IgD-negative memory B cell (primary cell): ENCODE measurements around the gene RNF5. TPM values are rescaled to one million over a fixed set of nuclear protein-coding genes. Genes with fewer than 3 reads are reported as not detected.
"Not testable (repeated sequence)": the region's sequence is repeated elsewhere in the genome, so short reads cannot be mapped to it uniquely, and the experiment has no call there.

ENCODE experiments used
- H3K27ac Mint-ChIP-seq, 3 donors: one replicate each; pipeline ENCODE4 v1.8.0; 2020 to 2022; ENCODE audit warnings: mild to moderate bottlenecking in 3 of 3, mixed read lengths in 3 of 3, moderate library complexity in 1 of 3
- H3K27me3 Mint-ChIP-seq: one replicate; pipeline ENCODE4 v1.8.0; 2021; ENCODE audit warnings: mixed read lengths
- H3K36me3 Mint-ChIP-seq: one replicate; pipeline ENCODE4 v1.8.0; 2020; ENCODE audit warnings: mild to moderate bottlenecking, mixed read lengths
- H3K4me1 Mint-ChIP-seq, 3 donors: one replicate each; pipeline ENCODE4 v1.8.0; 2020 to 2022; ENCODE audit warnings: mixed read lengths in 3 of 3, mild to moderate bottlenecking in 1 of 3
- H3K4me3 Mint-ChIP-seq, 4 donors: one replicate each; pipeline ENCODE4 v1.8.0; 2020 to 2022; ENCODE audit warnings: mild to moderate bottlenecking in 4 of 4, mixed read lengths in 4 of 4, moderate library complexity in 3 of 4
- H3K9me3 Mint-ChIP-seq, 3 donors: one replicate each; pipeline ENCODE4 v1.8.0; 2020 to 2021; ENCODE audit warnings: mixed read lengths in 3 of 3, mild to moderate bottlenecking in 1 of 3
- polyA plus RNA-seq: library from polyadenylated mRNA; unstranded; fragments of 300-500 nt; fragmentation: Illumina TruSeq; gene quantifications from one replicate; pipeline ENCODE4 v1.2.3, GENCODE V29; 2021

RNF5 gene
- polyA plus RNA-seq, 1 donor from 2014 or later = 88.8 TPM

DNA sequence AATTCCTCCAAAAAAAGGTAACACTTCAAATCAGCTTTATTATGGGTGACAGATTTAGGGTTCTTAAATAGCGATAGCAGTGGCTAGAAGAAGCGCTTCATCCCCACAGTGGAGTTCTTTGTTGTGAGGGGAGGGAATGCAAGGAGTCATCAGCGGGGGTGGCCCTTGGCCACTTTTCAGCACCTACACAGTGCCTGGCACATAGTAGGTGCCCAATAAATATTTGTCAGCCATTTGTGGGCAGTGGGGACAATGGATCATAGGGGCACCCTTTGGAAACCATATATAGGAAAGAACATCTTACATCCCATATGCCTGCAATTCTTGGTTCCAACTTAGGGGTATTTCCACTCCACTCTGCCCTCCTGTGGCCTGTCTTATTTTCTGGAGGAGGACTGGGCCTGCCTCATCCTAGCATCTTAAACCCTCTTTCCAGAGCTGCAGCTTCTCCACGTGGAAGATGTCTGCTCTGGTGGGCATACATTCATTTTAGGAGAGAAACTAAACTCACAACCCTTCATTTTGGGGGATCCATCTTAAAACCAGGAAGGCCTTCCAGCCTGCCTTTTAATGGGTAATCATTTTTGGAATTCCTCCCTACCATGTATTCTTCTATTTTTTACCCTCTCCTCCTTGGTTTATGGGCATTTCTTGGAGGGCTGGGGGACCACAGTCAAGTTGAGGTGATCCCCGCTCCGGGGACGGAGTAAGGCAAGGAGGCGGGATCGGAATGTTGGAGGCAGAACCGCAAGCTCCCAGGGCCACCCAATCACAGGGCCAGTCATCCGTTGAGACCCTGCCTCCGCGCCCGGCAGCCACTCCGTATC is 16.8 kb downstream of the RNF5 start:
- Mint-ChIP-seq H3K4me1 (peaks cover 21 to 24% (median 22%) of the 10 kb centered on the region in 3 donors), H3K36me3 (peaks cover 3% of the 10 kb centered on the region), H3K27me3 (no peaks in the 10 kb centered on the region), H3K9me3 (no peaks in the 10 kb centered on the region), H3K4me3 (peak overlapping the region; percentile 92 to 99 (median 98)), H3K27ac (peak overlapping the region; percentile 96 to 100 (median 99))

DNA sequence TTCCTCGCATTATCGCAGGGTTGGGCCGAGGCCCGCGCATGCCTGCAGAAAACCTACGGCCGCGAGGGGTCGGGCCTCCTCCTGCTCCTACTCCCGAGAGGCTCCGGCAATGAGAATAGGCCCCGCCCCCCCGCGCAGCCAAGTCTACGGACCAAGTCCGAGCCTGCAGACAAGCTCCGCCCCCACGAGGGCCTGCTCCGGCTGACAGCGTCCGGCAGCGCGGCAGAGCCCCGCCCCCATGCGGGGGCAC is 17.4 kb downstream of the RNF5 start:
- Mint-ChIP-seq H3K9me3 (no peaks in the 10 kb centered on the region), H3K36me3 (peaks cover 3% of the 10 kb centered on the region), H3K27ac (peak overlapping the region; percentile 96 to 100 (median 99)), H3K27me3 (no peaks in the 10 kb centered on the region), H3K4me3 (peak overlapping the region; percentile 92 to 99 (median 98)), H3K4me1 (peaks cover 21 to 24% (median 22%) of the 10 kb centered on the region in 3 donors)

DNA sequence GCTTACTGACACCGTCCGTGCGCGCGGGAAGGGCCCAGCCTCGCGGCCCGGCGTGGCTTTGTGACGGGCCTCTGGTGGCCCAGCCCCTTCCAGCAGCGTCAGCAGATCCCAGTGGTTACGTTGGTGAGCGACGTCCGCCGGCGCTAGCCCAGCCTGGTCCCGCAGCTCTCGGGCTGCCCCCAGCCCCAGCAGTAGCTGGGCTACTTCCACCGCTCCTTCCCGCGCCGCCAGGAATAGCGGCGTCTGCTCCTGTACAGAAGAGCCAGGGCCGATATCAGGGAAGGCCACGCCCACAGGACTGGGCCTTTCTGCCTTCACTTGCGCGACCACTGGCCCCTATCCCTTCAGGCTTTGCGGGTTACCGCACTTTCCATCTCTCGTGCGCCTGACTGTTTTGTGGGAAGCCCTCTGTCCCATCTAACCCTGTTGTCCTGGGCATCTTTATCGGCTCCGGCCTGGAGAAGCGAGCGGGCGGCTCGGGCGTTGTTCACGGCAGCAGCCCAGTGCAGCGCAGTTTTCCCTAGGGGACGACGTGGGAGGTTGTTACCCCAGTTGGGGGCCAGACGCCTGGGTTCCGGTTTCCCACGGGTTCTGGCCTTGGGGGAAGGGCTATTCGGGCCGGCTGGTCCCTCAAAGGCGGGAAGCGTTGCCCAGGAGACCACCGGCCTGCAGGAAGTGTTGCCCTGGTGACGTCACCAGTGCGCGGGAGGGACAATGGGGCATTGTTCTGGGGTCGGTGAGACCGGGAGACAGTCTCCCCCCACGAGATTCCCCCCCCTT is 17.9 kb downstream of the RNF5 start:
- Mint-ChIP-seq H3K27me3 (no peaks in the 10 kb centered on the region), H3K9me3 (no peaks in the 10 kb centered on the region), H3K4me3 (peak overlapping the region; percentile 92 to 99 (median 98)), H3K36me3 (peaks cover 3% of the 10 kb centered on the region), H3K4me1 (peaks cover 21 to 24% (median 22%) of the 10 kb centered on the region in 3 donors), H3K27ac (peak overlapping the region; percentile 96 to 100 (median 99))

DNA sequence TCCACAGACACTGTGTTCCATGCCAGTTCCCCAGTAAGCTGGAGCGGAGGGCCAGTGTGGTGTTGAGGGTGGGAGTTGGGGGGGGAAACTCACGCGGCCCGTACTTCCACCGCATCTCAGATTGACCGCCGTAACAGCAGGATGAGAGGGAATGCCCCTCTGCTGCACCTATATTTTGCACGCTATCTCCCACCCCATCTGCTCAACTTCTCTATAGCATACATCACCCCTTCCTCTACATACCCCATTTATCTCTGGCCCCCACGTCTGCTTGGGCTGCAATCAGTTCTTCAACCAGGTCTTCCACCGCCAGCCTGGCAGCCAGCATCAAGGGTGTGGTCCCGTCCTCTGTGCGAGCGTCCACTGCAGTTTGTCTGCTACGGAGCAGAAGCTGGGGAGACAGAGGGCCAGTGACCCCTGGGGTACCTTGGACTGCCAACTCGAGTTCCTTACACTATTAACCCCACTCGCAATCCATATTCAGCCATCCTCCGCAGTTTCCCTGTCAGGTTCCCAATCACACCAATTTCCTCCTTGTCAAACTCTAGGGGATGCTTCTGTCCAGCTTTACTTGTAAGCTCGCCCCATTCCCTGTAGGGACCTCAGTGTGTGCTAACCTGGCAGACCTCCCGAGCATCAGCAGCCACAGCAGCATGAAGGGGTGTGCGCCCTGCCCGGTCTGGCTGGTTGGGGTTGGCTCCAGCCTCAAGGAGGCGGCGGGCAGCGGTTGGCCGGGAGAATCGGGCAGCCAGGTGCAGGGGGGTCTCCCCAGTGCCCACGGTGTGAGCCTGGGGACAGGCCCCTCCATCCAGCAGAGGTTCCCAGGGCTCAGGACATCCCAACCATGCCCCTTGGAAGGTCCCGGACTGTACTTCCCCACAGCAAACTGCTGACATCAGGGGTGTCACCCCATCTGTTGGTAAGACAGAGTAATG is 18.7 kb downstream of the RNF5 start:
- Mint-ChIP-seq H3K9me3 (no peaks in the 10 kb centered on the region), H3K36me3 (no peaks in the 10 kb centered on the region), H3K4me1 (peaks cover 21 to 24% (median 22%) of the 10 kb centered on the region in 3 donors), H3K4me3 (peak overlapping the region; percentile 92 to 99 (median 98)), H3K27ac (peak overlapping the region; percentile 96 to 100 (median 99)), H3K27me3 (no peaks in the 10 kb centered on the region)

DNA sequence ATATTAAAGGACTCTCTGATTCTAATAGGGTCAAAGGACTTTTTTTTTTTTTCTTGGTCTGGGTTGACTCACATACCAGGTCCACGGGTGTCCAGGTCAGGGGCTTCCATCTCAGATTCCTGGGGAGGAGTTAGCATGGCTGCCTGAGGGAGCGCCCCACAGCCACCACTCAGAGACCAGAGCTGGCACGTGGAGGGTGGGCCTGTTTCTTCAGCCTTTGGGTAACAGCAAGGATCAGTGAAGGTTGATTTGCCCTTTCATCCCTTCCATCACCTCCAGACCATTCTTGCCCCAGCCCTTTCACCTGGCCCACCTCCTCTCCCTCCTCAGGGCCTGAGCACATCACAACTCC is 20.1 kb downstream of the RNF5 start:
- peak overlapping the region in 1 of 3 donors; percentile 96 for H3K27ac Mint-ChIP-seq
- H3K27me3 Mint-ChIP-seq = no peaks in the 10 kb centered on the region
- H3K36me3 Mint-ChIP-seq = no peaks in the 10 kb centered on the region
- peak overlapping the region in 2 of 4 donors; percentile 68 to 92 for H3K4me3 Mint-ChIP-seq
- H3K4me1 Mint-ChIP-seq = peaks cover 19 to 24% (median 22%) of the 10 kb centered on the region in 3 donors
- H3K9me3 Mint-ChIP-seq = no peaks in the 10 kb centered on the region

DNA sequence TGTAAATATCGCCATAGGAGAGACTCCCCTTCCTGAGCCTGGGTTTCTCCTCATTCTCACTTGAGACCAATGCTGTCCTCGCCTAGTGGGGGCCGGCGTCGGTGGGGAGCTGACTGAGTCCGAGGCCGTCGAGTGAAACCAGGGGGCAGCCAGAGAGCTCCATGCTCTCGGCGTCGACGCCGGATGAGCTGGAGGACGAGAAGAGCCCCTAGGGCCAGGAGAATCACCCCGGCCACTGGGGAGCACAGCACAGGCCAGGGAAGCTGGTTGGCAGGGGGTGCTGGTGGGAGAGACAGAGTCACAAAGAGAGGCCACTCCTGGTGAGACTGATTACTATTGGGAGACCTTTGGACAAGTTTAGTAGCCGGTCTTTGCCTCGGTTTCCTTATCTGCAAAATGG is 20.7 kb downstream of the RNF5 start:
- Mint-ChIP-seq H3K9me3 (peaks cover 0 to 2% (median 0%) of the 10 kb centered on the region in 3 donors), H3K4me3 (peak overlapping the region in 1 of 4 donors; percentile 92), H3K36me3 (no peaks in the 10 kb centered on the region), H3K27me3 (no peaks in the 10 kb centered on the region), H3K4me1 (peaks cover 14 to 19% (median 17%) of the 10 kb centered on the region in 3 donors), H3K27ac (peak overlapping the region in 1 of 3 donors; percentile 70)

DNA sequence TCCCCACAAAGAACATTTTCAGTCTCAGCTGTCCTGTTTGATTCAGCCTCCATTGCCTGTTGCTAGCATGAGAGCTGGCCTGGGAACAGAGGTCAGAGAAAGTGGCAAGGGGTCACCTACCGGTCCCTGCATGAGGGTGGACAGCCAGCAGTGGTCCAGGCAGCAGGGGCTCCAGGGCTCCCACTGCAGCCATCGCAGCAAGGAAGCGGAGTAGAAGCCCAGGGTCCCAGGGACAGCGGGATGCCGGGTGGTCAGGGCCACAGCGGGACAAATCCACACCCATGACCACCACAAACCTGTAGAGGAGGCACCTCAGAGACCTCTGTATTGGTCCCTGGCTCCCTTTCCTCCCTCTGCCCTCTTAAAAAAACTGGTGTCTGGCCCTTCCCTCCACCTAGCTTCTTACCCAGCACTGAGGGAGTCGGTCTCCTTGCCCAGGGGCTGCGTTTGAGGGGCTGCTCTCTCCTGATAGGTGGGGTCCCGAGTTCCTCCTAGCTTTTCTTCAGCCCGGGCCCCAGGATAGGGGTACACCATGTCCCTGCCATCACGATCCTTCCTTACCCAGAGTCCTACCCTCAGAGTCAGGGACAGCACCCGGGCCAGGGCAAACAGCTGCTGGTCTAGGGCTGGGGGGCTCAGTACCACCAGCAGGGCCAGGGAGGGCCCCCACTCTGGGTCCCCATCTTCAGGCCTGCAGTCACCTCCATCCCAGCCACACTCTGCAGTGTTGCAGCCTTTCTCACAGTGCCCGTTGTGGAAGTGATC is 22.7 kb downstream of the RNF5 start:
- H3K27ac Mint-ChIP-seq = peak overlapping the region in 1 of 3 donors; percentile 42
- peaks cover 3% of the 10 kb centered on the region for H3K27me3 Mint-ChIP-seq

DNA sequence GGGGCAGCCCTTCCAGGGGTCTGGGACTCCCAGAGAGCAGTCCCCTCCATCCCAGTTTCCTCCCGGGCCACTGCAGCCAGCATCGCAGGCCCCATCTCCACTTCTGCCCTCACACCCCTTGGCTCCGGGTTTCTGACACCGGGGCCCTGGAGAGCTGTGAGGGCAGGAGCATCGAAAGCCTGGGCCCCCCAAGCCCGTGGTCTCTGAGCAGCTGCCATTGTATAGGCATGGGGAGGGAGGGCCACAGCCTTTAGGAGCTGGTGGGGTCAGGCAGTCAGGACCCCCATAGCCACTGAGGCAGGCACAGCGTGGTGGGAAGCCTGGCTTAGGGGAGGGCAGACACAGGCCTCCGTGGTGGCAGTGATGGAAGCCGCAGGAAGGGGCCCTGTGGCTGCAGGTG is 24.0 kb downstream of the RNF5 start:
- H3K4me3 Mint-ChIP-seq = no peak overlapping the region
- peaks cover 1 to 6% (median 2%) of the 10 kb centered on the region in 3 donors for H3K4me1 Mint-ChIP-seq
- no peaks in the 10 kb centered on the region for H3K36me3 Mint-ChIP-seq
- peak overlapping the region in 1 of 3 donors; percentile 67 for H3K27ac Mint-ChIP-seq
- peaks cover 0 to 2% (median 0%) of the 10 kb centered on the region in 3 donors for H3K9me3 Mint-ChIP-seq
- H3K27me3 Mint-ChIP-seq = peaks cover 3% of the 10 kb centered on the region

More for the DNA sequence above, 22.7 kb downstream of the RNF5 start:
- peaks cover 0 to 2% (median 0%) of the 10 kb centered on the region in 3 donors for H3K9me3 Mint-ChIP-seq
- H3K4me3 Mint-ChIP-seq = peak overlapping the region in 1 of 4 donors; percentile 41
- H3K4me1 Mint-ChIP-seq = peaks cover 6 to 7% (median 6%) of the 10 kb centered on the region in 3 donors
- no peaks in the 10 kb centered on the region for H3K36me3 Mint-ChIP-seq

DNA sequence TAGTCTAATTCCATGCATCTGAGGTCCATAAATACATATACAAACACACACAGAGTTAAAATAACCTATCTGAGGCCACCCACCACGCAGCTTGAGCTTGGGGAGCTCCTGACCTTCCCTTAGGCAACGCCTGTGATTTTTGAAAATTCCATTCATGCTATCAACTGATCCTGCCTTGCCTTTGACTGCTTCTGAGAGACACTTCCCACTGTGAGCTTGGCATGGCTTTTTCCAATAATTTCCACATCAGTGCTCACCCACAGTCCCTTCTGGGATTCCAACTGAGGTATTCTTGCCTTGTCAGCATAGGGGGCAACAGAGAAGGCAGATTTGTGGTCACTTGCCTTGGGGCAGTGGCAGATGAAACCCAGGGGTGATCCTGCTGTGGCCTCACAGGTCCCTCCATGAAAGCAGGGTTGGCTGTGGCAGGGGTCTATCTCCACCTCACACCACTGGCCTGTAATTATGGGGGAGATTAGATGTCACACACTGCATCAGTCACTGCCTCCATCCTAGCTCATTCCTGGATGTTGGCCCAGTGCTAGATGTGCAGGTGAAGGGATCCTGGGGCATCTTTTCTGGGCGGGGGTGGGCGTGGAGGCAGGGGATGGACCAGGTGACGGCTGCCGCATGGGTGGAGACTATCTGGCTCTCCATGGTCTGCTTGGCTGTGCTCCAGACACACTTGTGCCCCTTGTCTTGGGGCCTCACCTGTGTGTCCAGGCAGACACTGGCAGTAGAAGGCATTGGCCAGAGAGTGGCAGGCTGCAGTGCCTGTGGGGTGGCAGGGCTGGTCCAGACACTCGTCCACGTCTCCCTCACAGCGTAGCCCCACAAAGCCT is 25.4 kb downstream of the RNF5 start:
- no peak overlapping the region for H3K4me3 Mint-ChIP-seq
- H3K36me3 Mint-ChIP-seq = no peaks in the 10 kb centered on the region
- H3K27ac Mint-ChIP-seq = no peak overlapping the region
- peaks cover 4 to 11% (median 6%) of the 10 kb centered on the region in 3 donors for H3K4me1 Mint-ChIP-seq
- peaks cover 3% of the 10 kb centered on the region for H3K27me3 Mint-ChIP-seq
- H3K9me3 Mint-ChIP-seq = peaks cover 0 to 2% (median 0%) of the 10 kb centered on the region in 3 donors

DNA sequence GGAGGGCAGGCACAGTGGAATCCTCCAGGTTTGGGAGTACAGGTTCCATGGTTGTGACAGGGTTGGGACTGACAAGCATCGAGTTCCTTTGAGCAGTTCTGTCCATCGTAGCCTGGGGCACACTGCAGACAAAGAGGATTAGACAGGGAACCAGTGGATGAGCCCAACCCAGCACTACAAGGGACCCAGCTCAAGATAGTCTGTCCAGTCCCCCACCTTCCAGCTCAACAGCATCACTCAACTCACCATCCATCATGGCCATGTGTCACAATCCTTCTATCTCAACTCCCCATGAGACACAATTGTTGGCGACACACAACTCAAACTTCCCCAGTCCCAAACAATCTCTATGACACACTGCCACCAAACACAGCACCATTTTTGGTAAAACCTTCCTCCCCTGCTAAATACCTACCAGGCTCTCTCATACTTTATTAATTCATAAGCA is 26.1 kb downstream of the RNF5 start:
- H3K36me3 Mint-ChIP-seq = no peaks in the 10 kb centered on the region

DNA sequence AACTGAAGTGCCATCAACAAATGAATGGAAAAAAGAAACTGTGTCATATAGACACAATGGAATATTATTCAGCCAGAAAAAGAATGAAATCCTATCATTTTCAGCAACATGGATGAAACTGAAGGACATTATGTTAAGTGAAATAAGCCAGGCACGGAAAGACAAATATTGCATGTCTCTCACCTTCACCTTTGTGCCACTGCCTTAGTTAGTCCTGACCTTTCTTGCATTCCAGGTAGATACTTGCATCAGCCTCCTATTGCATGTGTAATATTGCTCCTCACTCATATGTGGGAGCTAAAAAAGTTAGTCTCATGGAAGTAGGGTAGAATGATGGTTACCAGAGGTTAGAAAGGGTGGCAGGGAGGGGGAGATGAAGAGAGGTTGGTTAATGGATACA is 30.8 kb downstream of the RNF5 start:
- no peak overlapping the region for H3K27ac Mint-ChIP-seq
- H3K4me3 Mint-ChIP-seq = no peak overlapping the region
- no peaks in the 10 kb centered on the region for H3K36me3 Mint-ChIP-seq
- H3K9me3 Mint-ChIP-seq = no peaks in the 10 kb centered on the region
- peaks cover 3% of the 10 kb centered on the region for H3K27me3 Mint-ChIP-seq
- peaks cover 4 to 11% (median 7%) of the 10 kb centered on the region in 3 donors for H3K4me1 Mint-ChIP-seq

More for the DNA sequence above, 26.1 kb downstream of the RNF5 start:
- Mint-ChIP-seq H3K4me1 (peaks cover 4 to 11% (median 6%) of the 10 kb centered on the region in 3 donors), H3K9me3 (peaks cover 0 to 2% (median 0%) of the 10 kb centered on the region in 3 donors), H3K27ac (no peak overlapping the region), H3K4me3 (no peak overlapping the region), H3K27me3 (peaks cover 3% of the 10 kb centered on the region)

DNA sequence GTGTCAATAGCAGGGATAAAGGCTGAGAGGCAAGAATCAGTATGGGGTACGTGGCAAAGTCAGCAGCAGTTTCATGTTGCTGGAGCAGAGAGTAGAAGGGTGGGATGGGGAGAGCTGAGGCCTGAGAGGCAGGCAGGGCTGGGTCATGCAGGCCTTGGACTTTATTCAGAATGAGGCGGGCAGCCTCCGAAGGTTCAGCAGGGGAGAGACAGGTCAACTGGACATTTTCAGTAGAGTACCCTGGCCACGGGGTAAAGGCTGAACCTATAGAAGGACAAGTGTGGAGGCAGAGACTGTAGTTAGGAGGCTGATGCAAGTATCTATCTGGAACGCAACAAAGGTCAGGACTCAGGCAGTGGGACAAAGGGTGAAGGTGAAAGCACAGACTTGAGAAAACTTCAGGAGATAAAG is 32.0 kb downstream of the RNF5 start:
- Mint-ChIP-seq H3K4me3 (no peak overlapping the region), H3K27ac (no peak overlapping the region), H3K27me3 (no peaks in the 10 kb centered on the region), H3K9me3 (no peaks in the 10 kb centered on the region), H3K36me3 (no peaks in the 10 kb centered on the region), H3K4me1 (peaks cover 5 to 6% (median 6%) of the 10 kb centered on the region in 3 donors)

DNA sequence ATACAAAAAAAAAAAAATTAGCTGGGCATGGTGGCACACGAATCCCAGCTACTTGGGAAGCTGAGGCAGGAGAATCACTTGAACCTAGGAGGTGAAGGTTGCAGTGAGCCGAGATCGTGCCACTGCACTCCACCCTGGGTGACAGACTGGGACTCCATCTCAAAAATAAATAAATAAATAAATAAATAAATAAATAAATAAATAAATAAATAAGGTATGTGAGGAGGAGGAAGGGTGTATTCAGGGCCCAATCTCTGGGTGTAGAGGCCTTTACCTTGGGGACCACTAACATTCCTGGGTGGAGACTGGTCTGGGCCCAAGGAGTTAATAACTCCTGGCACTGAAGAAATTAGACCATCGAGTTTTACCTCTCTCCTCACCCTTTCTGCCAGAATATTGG is 33.2 kb downstream of the RNF5 start:
- H3K4me1 Mint-ChIP-seq, H3K27me3 Mint-ChIP-seq, H3K4me3 Mint-ChIP-seq, H3K9me3 Mint-ChIP-seq, H3K27ac Mint-ChIP-seq, H3K36me3 Mint-ChIP-seq: not testable (repeated sequence)
